Lower leg skin (tissue), 3 donors: ENCODE measurements around the gene FTL.

Experiments used
- POLR2A ChIP-seq, 2 donors: fragments of 450-650 bp; IDR thresholded peaks; one replicate each; pipeline ENCODE4 v1.6.1; 2016 to 2017; ENCODE audit warnings: antibody characterized with exemption in 2 of 2, mild to moderate bottlenecking in 1 of 2, moderate library complexity in 1 of 2
- TF ChIP-seq, protein P1 (sequence below), 3 donors: fragments of 450-650 bp; IDR thresholded peaks; one replicate each; pipeline ENCODE4 v1.5.1; 2016; ENCODE audit warnings: antibody characterized with exemption in 3 of 3, mild to moderate bottlenecking in 3 of 3, moderate library complexity in 2 of 3

DNA sequence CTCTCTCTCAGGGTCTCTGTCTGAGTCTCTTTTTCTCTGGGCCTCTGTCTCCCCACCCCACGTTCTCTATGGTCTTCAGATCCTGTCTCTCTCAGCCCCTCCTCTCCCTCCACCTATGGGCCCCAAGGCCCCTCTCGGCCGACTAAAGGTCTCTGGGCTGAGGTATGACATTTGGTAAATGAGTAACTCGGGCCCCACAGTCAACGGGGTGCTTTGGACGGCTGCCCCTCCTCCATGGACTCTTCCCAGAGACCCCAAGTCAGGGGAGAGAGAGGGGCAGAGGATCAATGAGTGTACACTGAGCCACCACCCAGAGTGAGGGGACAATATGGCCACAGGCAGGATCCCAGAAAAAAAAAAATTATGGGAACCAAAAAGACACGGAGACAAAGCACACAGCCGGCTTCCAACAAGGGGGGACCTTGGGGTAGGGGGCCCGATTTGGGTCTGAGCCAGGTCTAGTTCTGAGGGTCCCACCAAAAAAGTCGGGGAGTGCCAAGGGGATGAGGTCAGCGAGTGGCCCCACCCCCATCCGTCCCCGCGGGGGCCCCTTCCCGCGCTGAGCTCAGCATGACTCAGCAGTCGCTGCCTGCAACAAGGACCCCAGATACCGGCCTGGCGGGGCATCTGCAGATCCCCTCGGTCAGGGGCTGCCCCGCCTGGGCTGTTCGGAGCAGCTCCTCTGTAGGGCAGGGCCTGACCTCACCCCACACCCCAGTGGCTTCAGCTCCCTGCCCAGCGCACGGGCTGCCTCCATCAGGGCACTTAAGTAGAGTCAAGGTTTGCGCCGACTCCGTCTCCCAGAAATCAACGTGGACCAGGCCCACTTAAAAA is 1.5 kb upstream of the FTL start:
- TF ChIP-seq, protein P1, sequence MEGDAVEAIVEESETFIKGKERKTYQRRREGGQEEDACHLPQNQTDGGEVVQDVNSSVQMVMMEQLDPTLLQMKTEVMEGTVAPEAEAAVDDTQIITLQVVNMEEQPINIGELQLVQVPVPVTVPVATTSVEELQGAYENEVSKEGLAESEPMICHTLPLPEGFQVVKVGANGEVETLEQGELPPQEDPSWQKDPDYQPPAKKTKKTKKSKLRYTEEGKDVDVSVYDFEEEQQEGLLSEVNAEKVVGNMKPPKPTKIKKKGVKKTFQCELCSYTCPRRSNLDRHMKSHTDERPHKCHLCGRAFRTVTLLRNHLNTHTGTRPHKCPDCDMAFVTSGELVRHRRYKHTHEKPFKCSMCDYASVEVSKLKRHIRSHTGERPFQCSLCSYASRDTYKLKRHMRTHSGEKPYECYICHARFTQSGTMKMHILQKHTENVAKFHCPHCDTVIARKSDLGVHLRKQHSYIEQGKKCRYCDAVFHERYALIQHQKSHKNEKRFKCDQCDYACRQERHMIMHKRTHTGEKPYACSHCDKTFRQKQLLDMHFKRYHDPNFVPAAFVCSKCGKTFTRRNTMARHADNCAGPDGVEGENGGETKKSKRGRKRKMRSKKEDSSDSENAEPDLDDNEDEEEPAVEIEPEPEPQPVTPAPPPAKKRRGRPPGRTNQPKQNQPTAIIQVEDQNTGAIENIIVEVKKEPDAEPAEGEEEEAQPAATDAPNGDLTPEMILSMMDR (IDR thresholded peaks at IDR 0.05) = no peak
- no peak for TF ChIP-seq POLR2A (IDR thresholded peaks at IDR 0.05)
